NCI-H2029 treated with DMSO at 0.1 percent for 48 hours (cell line): ENCODE results near the gene DXO.
"Not testable (repeated sequence)": the region's sequence is repeated elsewhere in the genome, so short reads cannot be mapped to it uniquely, and the experiment has no call there.

Source experiments
- DNase-seq: peaks from one replicate; lab custom pipeline; 2025; lab: John Stamatoyannopoulos, UW

The DXO gene

DNA sequence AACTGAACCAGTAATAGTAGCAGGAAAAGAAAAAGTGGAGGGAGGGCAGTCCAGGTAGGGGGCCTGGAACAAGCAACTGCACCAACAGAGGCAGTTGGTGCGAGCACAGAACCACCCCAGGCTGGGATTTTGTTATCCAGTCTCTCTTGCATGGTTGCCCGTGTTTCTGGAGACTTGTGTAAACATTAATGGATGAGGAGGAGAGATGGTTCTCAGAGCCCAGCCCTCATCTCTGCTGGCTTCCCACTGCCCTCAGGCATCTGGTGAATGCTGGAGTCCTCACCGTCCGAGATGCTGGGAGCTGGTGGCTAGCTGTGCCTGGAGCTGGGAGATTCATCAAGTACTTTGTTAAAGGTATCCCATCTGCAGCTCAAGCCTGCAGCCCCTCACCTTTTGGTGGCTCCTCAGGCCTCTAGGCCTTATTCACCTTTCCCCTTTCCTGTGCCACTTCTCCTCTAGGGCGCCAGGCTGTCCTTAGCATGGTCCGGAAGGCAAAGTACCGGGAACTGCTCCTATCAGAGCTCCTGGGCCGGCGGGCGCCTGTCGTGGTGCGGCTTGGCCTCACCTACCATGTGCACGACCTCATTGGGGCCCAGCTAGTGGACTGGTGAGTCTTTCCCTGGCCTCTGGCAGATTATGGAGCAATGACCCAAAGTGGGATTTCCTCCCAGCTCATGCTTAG is 8.4 kb upstream of the DXO start:
- DNase-seq, result not testable (repeated sequence)

DNA sequence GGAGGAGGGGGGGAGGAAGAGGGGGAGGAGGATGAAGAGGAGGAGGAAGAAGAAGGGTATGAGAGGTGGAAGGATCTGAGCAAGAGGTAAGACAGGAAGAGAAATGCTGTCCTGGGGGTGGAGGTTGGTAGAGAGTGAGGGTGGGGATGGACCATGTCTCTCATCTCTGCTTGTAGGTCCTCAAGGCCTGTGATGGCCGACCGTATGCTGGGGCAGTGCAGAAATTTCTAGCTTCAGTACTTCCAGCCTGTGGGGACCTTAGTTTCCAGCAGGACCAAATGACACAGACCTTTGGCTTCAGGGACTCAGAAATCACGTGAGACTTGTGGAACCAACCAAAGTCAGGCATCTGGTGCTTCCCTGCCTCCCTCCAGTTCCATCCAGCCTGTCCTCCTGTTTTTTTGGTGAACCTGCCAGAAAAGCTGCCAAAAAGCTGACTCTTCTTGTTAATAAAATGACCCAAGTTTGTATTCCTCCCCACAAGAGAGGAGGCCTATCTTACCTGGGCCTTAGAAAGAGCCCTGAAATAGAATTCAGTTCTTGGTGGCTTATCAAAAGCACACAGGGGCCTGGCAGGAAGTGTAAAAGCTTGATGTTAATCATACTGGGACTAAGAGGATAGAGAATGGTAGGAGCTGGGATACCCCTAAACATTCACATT is 7.4 kb upstream of the DXO start:
- DNase-seq, result no peak

DNA sequence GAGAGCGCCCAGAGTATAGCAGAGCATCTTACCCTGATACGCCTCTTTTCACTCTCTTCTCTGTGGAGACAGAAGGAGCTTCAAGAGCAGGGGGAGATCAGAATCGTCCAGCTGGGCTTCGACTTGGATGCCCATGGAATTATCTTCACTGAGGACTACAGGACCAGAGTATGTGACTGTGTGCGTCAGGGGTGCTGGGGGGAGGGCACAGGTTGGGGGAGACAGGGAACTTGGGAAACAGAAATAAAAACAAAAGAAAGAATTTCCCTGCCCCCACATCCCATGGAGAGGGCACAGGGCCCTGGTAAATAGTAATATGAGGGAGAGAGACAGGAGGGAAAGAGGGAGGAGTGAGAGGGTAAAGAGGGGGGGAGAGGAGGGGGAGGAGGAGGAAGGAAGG is 6.9 kb upstream of the DXO start:
- no peak for DNase-seq

DNA sequence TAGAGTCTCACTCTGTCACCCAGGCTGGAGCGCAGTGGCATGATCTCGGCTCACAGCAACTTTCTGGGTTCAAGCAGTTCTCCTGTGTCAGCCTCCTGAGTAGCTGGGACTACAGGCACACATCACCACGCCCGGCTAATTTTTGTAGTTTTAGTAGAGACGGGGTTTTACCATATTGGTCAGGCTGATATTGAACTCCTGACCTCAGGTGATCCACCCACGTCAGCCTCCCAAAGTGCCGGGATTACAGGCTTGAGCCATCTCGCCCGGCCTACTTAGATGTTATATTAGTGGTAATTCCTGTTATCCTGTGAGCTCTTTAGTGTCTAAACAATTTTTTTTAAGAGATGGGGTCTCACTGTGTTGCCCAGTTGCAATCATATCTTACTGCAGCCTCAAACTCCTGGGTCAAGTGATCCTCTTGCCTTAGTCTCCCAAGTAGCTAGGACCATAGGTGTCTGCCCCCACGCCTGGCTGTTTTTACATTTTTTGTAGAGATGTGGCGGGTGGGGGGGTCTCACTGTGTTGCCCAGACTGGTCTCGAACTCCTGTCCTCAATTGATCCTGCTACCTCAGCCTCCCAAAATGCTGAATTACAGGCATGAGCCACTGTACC is 6.0 kb upstream of the DXO start:
- no peak for DNase-seq

DNA sequence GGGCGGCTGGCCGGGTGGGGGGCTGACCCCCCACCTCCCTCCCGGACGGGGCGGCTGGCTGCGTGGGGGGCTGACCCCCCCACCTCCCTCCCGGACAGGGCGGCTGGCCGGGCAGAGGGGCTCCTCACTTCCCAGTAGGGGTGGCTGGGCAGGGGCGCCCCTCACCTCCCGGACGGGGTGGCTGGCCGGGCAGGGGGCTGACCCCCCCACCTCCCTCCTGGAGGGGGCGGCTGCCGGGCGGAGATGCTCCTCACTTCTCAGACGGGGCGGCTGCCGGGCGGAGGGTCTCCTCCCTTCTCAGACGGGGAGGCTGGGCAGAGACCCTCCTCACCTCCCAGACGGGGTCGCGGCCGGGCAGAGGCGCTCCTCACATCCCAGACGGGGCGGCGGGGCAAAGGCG is 4.1 kb upstream of the DXO start:
- DNase-seq, result not testable (repeated sequence)

DNA sequence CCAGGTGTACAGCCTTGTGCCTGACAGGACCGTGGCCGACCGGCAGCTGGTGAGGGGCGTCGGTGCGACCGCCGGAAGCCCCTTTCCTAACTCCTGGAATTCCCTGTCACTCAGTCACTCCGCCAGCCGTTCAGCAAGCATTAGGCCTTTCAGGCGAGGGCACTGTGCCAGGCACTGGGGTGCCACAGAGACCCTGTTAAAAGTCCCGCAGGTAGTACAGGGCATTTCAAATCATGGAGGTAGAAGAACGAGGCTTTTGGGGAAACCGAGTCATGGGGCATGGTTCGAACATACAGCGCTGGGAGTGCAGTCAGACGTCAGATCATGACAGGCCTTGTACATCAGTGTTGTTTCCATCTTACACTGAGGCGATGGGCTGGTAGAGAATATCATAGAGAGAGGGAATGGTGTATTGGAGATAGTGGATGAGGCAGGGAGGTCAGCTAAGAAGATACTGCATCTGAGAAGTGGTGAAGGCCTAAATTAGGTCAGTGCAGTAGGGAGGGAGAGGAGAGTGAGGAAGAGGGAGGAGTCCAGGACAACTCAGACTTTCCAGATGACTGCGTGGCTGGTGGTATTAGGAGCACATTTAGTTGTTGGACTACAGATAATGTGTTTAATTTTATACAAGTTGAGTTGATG is 892 bp upstream of the DXO start:
- DNase-seq, result no peak

DNA sequence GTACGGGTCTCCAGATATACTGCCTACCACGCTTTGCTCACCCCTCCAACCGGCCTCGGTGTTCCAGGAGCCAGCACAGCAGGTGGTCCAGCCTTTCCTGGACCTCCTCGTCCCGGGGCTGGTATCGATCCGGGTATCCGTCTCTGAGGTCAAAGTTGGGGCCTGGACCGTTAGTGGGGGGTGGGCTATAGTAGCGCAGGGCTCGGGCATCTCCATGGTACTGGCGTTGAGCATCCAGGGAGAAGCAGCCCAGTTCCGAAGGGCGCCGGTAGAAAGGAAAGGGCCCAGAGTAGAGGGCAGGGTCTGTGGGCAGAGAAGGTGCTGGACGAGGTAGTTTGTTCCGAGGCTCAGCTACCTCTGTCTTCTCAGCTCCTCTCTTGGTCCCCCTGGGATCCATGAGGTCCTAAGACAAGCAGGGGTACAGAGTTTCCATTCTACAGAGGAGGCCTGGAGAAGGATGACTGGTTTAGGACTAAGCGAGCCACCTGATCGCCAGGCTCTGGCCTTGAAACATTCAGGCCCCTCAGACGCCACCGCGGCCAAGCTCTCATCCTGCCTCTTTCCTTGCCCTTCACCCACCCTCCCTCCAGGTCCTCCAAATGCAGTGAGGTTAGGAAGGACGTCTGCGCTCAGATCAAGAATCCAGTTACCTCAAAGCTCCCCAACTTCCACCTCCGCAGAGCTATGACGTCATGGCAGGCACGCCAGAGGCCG is 502 bp downstream of the DXO start:
- no peak for DNase-seq

DNA sequence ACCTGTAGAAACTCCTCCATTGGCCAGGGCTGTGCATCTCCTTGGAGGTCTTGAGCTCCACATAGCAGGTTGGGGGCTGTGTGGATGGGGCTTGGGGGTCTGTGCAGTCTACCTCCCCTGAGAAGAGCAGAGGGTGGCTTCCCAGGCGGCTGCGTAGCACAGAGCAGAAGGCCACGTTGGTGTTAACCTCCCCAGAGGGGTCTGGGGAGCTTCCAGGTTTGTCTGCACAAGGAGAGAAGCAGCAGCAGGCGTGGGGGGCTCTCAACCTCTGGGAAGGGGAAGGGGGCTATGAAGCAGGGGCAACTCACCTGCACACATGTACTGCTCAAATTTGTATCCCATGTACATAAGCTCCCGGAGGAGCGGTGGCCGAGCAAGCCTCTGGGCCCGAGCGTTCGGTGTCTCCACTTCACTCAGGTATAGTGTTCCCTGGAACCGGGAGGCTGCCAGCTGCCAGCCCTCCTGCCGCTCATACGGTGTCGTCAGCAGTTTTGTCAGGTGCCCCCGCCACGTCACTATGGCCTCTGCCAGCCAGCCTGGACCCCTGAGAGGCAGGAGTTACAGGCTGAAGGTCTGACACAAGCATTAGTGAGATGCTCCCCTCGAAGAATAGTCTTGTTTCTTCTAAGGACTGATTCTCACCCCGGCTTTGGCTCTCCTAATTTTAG is 1.2 kb downstream of the DXO start:
- peak; percentile 4 for DNase-seq

DNA sequence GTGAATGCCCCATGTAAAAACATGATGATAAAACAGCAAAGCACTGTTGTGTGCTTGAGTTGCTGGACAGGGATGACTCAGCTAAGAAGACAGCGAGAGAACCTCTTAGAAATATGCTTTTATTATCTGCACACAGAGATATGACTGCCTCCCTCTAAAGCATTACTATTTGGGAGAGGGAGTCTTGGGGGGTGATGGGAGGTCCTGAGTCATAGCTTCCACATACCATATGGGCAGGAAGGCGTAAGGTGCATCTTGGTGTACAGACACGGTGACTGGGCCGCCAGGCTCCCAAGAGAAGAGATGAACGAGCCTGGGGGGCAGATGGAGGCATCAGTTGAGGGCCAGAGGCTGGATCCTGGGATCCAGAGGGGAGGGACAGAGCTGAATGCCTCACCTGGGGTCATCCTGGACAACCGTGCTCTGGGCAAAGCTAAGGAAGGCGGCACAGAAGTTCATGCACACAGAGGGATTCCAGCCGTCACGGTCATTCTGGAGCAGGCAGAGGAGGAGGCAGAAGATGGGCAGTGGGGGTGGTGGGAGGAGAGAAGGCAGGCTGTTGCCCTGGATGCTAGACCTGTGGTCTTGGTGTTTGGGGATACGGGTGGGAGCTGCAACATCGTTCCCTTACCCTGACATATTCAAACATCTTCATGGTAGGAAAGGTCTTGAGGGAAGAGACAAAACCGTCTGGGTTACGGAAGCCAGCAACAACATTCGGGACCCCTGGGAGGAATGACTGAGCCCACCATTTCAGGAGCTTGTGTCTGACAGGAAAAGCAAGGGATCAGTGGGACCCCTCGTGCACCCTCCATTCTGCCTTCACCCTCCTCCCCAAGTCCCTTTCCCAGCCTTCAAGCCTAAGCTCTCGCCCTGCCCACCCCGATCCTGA is 2.0 kb downstream of the DXO start:
- DNase-seq, result no peak

DNA sequence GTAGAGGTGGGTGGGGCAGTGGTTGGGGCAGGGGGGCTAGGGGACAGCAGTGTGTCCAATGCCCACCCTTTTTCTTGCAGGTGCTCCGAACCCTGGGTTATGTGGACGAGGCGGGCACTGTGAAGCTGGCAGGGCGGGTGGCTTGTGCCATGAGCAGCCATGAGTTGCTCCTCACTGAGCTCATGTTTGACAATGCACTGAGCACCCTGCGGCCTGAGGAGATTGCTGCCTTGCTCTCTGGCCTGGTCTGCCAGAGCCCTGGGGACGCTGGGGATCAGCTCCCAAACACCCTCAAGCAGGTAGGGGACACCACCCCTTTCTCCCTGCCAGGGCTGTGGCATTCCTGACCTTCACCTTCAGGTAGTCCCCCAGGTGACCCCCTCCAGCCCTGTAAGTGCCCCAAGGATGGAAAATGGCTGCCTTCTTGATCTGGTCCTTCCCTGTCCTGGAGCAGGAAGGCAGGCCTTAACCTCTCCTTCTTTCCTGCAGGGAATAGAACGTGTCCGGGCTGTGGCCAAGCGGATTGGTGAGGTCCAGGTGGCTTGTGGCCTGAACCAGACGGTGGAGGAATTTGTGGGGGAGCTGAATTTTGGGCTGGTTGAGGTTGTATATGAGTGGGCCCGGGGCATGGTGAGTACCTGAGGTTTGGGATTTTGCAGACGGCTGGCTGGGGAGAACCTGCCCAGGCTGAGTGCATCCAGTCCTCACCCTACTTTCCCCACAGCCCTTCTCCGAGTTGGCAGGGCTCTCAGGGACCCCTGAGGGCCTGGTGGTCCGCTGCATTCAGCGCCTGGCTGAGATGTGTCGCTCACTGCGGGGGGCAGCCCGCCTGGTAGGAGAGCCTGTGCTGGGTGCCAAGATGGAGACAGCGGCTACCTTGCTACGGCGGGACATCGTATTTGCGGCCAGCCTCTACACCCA is 2.9 kb downstream of the DXO start:
- DNase-seq, result no peak

DNA sequence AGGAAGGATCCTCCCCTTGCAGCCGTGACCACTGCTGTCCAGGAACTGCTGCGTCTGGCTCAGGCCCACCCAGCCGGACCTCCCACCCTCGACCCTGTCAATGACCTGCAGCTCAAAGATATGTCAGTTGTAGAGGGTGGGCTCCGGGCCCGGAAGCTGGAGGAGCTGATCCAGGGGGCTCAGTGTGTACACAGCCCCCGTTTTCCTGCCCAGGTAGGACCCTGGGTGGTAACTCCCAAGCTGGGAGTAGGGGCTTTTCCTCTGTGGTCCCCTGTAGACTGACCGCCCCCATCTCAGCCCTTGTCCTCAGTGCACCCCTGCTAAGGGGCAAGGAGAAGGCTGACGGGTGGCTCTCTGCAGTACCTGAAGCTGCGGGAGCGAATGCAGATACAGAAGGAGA is 3.6 kb downstream of the DXO start:
- no peak for DNase-seq

DNA sequence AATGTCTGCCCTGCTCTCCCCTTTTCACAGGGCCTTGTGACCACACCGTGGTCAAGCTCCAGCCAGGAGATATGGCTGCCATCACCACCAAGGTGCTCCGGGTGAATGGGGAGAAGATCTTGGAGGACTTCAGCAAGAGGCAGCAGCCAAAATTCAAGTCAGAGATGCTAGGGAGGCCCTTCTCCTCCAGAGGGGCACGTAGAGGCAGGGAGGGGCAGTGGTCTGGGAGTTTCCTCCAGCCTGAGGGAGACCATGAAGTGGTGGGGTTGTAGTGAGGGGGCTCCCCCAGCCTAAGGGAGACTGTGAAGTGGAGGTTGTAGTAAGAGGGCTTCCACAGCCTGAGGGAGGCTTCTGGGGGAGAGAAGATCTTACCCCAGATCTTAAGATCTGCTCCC is 4.0 kb downstream of the DXO start:
- DNase-seq, result no peak

DNA sequence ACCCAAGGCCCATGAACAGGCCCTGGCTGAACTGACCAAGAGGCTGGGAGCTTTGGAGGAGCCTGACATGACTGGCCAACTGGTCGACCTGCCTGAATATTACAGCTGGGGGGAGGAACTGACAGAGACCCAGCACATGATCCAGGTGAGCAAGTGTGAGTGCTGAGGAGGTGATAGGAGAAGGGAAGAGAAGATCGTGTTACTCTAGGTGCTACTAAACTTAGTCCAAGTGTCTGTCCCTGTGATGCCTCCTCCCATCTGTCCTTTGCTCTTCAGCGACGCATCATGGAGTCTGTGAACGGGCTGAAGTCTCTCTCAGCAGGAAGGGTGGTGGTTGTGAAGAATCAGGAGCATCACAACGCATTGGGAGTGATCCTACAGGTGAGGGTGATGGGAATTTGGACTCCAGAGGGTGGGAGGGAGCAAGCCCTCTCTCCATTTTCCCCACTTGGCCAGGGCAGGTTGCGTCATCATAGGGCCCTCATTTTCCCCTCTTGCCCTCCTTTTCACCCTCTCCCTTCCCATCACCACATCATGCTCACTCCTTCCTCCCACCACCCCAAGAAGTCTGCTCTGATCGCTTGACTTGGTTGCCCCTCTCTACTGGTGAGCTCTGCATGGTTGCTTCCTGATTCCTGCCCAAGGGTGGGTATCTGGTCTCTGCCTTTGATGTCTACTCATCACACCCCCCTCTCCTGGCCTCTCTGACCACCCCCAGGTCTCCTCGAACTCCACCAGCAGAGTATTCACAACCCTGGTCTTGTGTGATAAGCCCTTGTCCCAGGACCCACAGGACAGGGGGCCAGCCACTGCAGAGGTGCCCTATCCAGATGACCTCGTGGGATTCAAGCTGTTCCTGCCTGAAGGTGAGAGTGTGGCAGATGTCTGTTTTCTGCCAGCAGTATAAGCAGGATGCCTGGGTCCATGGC is 4.7 kb downstream of the DXO start:
- DNase-seq, result no peak

DNA sequence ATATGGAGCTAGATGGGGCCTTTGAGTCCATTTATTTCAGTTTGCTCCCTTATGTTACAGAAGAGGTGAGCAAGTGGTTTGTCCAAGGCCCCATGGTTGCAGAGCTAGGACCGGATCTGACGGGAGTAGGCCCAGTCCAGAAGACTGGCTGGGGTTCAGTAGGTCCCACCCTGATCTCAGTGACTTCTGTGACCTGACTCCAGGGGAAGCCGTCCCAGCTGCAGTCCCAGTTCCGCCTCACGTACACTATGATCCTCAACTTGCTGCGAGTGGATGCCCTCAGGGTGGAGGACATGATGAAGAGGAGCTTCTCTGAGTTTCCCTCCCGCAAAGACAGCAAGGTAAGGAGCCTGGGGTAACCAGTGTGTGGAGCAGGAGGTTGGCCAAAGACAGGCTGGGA is 5.4 kb downstream of the DXO start:
- no peak for DNase-seq

DNA sequence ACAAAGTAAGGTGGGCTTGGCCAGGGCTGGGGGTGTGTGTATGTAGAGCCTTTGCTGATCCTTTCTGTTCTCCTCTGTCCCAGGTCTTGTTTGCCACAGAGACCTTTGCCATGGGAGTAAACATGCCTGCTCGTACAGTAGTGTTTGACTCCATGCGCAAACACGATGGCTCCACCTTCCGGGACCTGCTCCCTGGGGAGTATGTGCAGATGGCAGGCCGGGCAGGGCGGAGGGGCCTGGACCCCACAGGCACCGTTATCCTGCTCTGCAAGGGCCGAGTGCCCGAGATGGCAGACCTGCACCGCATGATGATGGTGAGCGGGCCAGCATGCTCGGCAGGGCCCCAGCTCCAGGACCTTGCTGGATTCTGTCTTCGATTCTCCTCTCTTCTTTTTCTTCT is 6.2 kb downstream of the DXO start:
- no peak for DNase-seq

DNA sequence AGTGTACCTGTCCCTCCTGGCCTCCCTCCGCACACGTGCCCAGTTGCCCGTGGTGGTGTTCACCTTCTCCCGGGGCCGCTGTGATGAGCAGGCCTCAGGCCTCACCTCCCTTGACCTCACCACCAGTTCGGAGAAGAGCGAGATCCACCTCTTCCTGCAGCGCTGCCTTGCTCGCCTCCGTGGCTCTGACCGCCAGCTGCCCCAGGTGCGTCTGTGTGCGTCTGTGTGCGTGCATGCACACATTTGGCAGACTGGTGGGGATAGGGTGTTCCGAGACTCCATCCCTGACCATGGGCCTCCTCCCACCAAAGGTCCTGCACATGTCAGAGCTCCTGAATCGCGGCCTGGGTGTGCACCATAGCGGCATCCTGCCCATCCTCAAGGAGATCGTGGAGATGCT is 8.0 kb downstream of the DXO start:
- no peak for DNase-seq

DNA sequence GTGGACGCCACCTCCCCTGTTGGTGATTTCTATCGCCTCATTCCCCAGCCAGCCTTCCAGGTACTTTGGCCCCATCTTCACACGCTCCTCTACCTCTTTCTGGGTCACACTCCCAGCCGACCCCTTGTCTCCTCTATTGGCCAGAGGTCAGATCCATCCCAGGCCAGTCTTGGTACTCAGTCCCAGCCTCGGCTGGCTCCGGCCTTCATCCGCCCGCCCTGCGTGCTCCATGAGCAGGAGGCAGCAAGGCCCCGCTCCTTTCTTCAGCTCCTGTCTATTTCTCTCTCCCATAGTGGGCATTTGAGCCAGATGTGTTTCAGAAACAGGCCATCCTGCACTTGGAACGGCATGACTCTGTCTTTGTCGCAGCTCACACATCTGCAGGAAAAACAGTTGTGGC is 10.3 kb downstream of the DXO start:
- no peak for DNase-seq
